ENCODE data around the gene PRKCZ. TPM values are rescaled to one million over a fixed set of nuclear protein-coding genes. Genes with fewer than 3 reads are reported as not detected.

The PRKCZ gene
- total RNA-seq, 1 donor: 1.6 TPM

- H3K4me3 ChIP-seq (ENCODE audit: low read depth, low read length): peak overlapping the region; percentile 71
- no peak for DNase-seq (ENCODE audit: low read depth)
- TF ChIP-seq, protein P1, sequence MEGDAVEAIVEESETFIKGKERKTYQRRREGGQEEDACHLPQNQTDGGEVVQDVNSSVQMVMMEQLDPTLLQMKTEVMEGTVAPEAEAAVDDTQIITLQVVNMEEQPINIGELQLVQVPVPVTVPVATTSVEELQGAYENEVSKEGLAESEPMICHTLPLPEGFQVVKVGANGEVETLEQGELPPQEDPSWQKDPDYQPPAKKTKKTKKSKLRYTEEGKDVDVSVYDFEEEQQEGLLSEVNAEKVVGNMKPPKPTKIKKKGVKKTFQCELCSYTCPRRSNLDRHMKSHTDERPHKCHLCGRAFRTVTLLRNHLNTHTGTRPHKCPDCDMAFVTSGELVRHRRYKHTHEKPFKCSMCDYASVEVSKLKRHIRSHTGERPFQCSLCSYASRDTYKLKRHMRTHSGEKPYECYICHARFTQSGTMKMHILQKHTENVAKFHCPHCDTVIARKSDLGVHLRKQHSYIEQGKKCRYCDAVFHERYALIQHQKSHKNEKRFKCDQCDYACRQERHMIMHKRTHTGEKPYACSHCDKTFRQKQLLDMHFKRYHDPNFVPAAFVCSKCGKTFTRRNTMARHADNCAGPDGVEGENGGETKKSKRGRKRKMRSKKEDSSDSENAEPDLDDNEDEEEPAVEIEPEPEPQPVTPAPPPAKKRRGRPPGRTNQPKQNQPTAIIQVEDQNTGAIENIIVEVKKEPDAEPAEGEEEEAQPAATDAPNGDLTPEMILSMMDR (IDR thresholded peaks at IDR 0.05; ENCODE audit: insufficient read depth, low read length): no peak
These were observed 140.3 kb downstream of the PRKCZ start for GRCh38 chr1:2190491-2190976.

DNA sequence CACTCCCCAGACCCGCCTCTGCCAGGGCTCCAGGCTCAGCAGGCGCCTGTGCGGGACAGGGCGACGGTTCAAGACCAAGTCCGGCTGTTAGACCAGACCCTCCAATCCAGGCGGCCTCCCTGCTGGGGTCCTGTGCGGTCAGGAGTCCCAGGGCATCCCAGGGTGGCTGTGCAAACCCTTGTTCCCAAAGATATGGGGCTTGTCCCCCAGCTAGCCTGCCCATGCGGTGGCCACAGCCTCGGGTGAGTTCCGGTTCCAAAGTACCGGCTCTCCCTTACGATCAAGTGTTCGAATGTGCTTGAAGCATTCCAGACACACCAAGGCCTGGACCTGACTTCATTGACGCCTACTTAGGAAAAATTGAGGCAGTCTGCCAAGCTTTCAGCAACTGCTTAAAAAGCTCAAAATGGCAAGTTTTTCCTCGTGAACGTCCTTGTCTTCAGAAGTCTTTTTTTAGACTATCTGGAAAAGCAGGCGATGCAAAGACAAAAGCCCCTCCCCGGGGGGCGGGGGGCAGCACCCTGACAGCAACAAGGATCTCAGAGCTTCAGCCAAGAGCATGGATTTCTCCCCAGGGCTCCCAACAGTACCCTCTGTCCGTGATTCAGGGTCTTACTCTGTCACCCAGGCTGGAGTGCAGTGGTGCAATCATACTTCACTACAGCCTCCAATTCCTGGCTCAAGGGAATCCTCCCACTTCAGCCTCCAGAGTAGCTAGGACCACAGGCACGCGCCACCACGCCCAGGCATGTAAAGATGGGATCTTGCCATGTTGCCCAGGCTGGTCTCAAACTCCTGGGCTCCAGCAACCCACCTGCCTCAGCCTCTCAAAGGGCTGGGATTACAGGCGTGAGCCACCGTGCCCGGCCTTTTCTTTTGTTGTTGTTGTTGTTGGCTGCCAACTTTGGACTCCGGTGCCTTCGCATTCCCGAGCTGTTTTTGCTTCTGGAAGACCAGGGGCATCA lies 142.1 kb downstream of the PRKCZ start:
- H3K4me3 ChIP-seq (ENCODE audit: low read depth, low read length): peak overlapping the region; percentile 43
- TF ChIP-seq, protein P1 (IDR thresholded peaks at IDR 0.05; ENCODE audit: insufficient read depth, low read length): no peak
- peak; percentile 94 for DNase-seq (ENCODE audit: low read depth)

DNA sequence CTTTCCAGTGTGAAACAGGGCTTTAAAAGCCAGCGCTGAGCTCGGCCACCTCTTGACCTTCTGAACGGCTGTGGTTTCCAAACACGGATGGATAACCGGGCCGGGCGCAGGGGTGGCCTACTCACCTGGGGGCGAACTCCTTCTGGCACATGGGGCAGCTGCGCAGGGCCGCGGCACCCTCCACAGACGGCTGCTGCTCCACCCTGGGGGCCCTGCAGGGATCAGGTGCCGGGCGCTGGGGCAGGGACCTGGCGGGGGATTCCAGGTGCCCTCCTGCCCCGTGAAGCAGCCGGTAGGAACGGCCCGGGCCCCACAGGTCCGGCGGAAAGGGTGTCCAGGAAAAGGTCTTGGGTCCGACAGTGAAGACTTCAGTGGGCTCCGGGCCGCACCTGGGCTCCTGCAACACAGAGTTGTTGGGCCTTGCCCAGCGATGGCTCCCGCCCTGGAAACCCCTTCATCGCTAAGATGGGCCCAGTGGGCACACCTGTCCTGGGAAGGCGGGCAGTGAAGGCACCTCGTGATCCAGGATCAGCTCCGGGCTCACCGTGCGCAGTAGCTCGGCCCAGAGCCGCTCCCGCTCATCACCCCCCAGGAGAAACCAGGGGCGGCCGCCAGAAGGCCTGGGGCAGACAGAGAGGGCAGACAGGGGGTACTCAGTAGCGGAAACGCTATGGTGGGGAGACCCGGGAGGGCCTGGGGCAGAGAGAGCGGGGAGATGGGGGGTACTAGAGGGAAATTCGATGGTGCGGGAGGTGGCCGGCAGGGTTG lies 143.5 kb downstream of the PRKCZ start:
- peak overlapping the region; percentile 60 for H3K4me3 ChIP-seq (ENCODE audit: low read depth, low read length)
- no peak for DNase-seq (ENCODE audit: low read depth)
- TF ChIP-seq, protein P1 (IDR thresholded peaks at IDR 0.05; ENCODE audit: insufficient read depth, low read length): no peak

DNA sequence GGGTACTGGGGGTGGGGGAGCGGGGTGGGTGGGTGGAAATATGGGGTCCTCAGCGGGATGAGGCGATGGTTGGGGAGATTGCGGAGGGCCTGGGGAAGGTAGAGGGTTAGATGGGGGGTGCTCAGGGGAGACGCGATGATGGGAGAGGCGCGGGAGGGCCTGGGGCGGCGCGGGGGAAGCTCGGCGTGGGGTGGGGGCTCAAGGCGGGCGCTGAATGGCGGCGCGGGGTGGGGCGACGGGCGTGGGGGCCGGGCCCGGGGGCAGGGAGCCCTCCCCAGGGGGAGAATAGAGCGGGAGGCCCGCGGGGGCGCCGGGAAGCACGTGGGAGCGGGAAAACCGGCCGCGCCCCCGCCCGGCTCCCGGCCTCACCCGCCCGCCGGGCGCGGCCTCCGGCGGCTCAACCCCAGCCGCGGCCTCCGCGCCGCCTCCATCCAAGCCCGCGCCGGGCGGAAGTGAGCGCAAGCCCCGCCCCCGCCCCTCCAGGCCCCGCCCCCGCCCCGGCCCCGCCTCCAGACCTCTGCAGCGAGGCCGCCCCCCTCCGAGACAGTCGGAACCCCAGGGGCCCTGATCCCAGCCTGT lies 144.2 kb downstream of the PRKCZ start, which contains the start of gene FAAP20:
FAAP20 (minus strand) TSS at position 454 of the 579 bp plus-strand sequence; CDS start at position 431, 23 bp downstream.
- peak within 1 kb of the TSS; percentile 72 for H3K4me3 ChIP-seq (ENCODE audit: low read depth, low read length)
- TF ChIP-seq, protein P1 (IDR thresholded peaks at IDR 0.05; ENCODE audit: insufficient read depth, low read length): no peak
- DNase-seq (ENCODE audit: low read depth): peak; percentile 65

DNA sequence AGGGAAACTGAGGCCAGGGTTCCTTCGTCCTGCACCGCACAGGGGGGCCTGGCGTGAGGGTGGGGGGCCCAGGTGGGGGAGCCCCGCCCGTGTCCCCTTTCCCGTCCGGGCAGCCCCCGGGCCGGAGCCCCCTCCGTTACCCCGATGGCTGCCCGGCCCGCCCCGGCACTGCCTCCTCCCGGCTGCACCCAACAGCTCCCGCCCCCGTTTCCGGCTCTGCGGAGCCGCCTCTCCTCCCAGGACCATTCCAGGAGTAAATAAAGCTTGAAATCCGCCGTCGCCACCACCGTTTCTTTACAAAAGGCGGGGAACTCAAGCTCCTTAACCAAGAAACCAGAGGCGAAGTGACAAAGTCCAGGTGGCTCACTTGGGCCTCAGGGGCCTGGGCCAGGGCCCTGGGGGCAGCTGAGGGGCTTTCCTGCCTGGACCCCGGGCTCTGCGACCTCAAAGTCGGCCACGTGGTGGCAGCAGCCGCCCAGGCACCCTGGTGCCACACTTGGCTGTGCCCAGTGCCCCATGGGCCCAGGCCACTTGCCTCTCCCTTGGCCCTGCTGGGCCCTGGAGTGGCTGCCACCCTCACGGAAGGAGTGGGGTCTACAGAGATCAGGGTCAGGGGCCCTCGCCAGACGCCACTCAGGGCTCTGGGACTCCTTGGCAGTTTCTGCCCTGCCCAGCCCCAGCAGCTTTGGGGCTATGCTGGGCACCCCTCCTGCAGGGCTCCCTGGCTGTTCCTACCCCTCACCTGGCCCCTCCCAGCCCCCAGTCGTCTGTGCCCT lies 144.9 kb downstream of the PRKCZ start:
- H3K4me3 ChIP-seq (ENCODE audit: low read depth, low read length): peak overlapping the region; percentile 72
- DNase-seq (ENCODE audit: low read depth): peak; percentile 82
- TF ChIP-seq, protein P1 (IDR thresholded peaks at IDR 0.05; ENCODE audit: insufficient read depth, low read length): peak; percentile 83

DNA sequence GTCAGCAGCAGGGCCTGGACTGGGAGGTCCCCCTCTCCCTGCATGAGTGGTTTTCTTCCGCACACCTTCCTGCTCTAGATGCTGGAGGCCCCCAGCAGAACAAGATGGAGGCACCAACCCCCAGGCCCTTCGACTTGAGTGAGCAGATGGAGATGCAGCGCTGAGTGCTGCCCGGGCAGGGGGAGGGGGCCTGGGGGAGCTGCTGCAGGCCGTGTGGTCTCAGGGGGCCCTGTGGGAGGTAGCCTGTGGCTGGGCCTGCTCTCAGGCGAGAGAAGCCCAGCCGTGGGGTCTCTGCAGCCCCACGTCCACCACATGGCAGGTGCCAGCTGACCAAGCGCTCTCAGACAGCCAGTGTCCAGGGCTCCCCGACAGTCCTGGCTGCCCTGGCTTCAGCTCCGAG lies 145.6 kb downstream of the PRKCZ start:
- TF ChIP-seq, protein P1 (IDR thresholded peaks at IDR 0.05; ENCODE audit: insufficient read depth, low read length): no peak
- no peak overlapping the region for H3K4me3 ChIP-seq (ENCODE audit: low read depth, low read length)
- DNase-seq (ENCODE audit: low read depth): no peak
